Activated T-cell treated with anti-CD3 and anti-CD28 coated beads for 24 hours (primary cell): Measurements from ENCODE around the gene COG8.
A peak's percentile ranks its signal among the peaks of the same experiment; 100 is the strongest.

Experiments used
- DNase-seq: peaks from one replicate; pipeline ENCODE4 v3.0.0-alpha.2; 2020; ENCODE audit warnings: low read depth

COG8 gene

DNA sequence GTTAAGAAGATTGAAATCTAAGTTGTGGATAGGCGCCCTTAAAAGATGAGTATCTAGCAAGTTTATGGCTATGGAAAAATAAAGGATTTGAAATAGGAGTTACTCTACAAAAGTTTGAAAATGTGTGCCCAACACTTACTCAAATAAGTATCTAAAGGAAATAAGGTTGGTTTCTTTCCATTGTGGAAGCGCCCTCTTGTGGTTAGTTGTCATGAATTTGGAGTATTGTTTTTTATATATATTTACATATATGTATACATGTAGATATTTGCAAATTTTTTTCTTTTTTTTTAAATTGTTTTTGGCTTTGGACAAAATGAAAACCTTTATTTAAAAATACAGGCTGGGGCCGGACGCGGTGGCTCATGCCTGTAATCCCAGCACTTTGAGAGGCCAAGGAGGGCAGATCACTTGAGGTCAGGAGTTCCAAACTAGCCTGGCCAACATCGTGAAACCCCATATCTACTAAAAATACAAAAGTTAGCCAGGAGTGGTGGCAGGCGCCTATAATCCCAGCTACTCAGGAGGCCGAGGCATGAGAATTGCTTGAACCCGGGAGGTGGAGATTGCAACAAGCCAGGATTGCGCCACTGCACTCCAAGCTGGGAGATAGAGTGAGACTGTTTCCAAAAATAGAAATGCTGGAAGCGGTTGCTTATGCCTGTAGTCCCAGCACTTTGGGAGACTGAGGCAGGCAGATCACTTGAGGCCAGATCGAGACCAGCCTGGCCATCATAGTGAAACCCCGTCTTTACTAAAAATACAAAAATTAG is 52.2 kb downstream of the COG8 start:
- peak; percentile 33 for DNase-seq

- no peak for DNase-seq
Measured at GRCh38 chr16:69285240-69285639, 54.1 kb downstream of the COG8 start.

DNA sequence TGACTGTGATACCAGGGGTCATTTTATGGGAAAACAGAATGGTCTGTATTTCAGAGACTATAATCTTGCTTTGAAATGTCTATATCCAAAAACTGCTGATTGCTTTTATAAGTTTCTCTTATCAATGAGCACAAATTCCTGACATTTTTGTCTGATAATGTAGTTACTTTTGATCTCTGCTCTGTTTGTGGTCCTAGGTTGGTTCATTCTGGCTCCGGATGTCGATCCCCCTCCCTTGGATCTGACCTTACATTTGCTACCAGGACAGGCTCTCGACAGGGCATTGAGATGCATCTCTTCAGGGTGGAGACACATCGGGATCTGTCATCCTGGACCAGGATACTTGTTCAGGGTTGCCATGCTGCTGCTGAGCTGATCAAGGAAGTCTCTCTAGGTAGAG is 55.5 kb downstream of the COG8 start:
- no peak for DNase-seq

DNA sequence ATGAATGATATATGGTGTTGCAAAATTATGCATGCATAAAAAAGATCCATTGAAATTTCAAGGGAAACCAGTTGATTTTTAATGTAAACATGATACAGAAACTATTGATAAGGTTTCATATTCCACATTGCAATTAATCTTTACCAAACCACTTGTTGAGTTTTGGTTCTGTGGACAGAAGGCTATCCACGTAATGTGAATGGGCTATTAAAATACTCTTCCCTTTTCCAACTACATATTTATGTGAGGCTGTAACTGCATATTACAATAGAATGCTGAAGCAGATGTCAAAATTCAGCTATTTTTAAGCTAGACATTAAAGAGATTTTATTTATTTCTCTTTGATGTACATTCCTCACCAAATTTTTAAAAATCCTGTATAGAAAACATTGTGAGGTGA is 62.0 kb downstream of the COG8 start:
- no peak for DNase-seq
